HepG2 (cell line): Measurements from ENCODE around the gene MAPK6.

Experiments used
- ELF1 ChIP-seq: sonication (generic); formaldehyde crosslinking; IDR thresholded peaks from 2 replicates; pipeline ENCODE4 v1.4.0; 2020; ENCODE audit warnings: missing genetic modification reagents
- ESRRA ChIP-seq: sonication (generic); formaldehyde crosslinking; IDR thresholded peaks from 2 replicates; pipeline ENCODE4 v1.5.1; 2020; ENCODE audit warnings: mild to moderate bottlenecking, low read depth, missing genetic modification reagents
- SMYD3 ChIP-seq: sonication (generic); formaldehyde crosslinking; IDR thresholded peaks from 2 replicates; pipeline ENCODE4 v1.8.1; 2023; ENCODE audit warnings: mild to moderate bottlenecking, missing genetic modification reagents
- ZNF629 ChIP-seq: sonication (generic); formaldehyde crosslinking; conservative IDR thresholded peaks from 2 replicates; pipeline ENCODE4 v1.5.0; 2020; ENCODE audit warnings: missing genetic modification reagents
- TF ChIP-seq, protein P1 (sequence below): sonication (generic); formaldehyde crosslinking; IDR thresholded peaks from 2 replicates; pipeline ENCODE4 v1.8.1; 2022; ENCODE audit warnings: mild to moderate bottlenecking, missing genetic modification reagents
- TF ChIP-seq, protein P2 (sequence below): sonication (generic); formaldehyde crosslinking; IDR thresholded peaks from 2 replicates; pipeline ENCODE4 v1.5.0; 2020; ENCODE audit warnings: mild to moderate bottlenecking, missing genetic modification reagents, borderline replicate concordance

DNA sequence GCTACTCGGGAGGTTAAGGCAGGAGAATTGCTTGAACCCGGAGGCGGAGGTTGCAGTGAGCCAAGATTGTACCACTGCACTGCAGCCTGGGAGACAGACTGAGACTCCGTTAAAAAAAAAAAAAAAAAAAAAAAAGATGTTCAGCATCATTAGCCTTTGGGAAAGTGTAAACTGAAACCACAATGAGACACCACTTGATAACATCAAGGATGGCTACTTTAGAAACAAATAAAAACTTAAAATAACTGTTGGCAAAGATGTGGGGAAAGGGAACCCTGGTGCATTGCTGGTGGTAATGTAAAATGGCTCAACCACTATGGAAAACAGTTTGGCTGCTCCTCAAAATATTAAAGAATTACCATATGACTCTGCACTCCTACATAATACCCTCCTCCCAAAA lies 49.3 kb upstream of the MAPK6 start:
- TF ChIP-seq ESRRA (CRISPR knock-in tag), result no peak
- TF ChIP-seq, protein P1, sequence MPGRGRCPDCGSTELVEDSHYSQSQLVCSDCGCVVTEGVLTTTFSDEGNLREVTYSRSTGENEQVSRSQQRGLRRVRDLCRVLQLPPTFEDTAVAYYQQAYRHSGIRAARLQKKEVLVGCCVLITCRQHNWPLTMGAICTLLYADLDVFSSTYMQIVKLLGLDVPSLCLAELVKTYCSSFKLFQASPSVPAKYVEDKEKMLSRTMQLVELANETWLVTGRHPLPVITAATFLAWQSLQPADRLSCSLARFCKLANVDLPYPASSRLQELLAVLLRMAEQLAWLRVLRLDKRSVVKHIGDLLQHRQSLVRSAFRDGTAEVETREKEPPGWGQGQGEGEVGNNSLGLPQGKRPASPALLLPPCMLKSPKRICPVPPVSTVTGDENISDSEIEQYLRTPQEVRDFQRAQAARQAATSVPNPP (CRISPR knock-in tag), result no peak
- TF ChIP-seq SMYD3 (CRISPR knock-in tag), result no peak
- TF ChIP-seq, protein P2, sequence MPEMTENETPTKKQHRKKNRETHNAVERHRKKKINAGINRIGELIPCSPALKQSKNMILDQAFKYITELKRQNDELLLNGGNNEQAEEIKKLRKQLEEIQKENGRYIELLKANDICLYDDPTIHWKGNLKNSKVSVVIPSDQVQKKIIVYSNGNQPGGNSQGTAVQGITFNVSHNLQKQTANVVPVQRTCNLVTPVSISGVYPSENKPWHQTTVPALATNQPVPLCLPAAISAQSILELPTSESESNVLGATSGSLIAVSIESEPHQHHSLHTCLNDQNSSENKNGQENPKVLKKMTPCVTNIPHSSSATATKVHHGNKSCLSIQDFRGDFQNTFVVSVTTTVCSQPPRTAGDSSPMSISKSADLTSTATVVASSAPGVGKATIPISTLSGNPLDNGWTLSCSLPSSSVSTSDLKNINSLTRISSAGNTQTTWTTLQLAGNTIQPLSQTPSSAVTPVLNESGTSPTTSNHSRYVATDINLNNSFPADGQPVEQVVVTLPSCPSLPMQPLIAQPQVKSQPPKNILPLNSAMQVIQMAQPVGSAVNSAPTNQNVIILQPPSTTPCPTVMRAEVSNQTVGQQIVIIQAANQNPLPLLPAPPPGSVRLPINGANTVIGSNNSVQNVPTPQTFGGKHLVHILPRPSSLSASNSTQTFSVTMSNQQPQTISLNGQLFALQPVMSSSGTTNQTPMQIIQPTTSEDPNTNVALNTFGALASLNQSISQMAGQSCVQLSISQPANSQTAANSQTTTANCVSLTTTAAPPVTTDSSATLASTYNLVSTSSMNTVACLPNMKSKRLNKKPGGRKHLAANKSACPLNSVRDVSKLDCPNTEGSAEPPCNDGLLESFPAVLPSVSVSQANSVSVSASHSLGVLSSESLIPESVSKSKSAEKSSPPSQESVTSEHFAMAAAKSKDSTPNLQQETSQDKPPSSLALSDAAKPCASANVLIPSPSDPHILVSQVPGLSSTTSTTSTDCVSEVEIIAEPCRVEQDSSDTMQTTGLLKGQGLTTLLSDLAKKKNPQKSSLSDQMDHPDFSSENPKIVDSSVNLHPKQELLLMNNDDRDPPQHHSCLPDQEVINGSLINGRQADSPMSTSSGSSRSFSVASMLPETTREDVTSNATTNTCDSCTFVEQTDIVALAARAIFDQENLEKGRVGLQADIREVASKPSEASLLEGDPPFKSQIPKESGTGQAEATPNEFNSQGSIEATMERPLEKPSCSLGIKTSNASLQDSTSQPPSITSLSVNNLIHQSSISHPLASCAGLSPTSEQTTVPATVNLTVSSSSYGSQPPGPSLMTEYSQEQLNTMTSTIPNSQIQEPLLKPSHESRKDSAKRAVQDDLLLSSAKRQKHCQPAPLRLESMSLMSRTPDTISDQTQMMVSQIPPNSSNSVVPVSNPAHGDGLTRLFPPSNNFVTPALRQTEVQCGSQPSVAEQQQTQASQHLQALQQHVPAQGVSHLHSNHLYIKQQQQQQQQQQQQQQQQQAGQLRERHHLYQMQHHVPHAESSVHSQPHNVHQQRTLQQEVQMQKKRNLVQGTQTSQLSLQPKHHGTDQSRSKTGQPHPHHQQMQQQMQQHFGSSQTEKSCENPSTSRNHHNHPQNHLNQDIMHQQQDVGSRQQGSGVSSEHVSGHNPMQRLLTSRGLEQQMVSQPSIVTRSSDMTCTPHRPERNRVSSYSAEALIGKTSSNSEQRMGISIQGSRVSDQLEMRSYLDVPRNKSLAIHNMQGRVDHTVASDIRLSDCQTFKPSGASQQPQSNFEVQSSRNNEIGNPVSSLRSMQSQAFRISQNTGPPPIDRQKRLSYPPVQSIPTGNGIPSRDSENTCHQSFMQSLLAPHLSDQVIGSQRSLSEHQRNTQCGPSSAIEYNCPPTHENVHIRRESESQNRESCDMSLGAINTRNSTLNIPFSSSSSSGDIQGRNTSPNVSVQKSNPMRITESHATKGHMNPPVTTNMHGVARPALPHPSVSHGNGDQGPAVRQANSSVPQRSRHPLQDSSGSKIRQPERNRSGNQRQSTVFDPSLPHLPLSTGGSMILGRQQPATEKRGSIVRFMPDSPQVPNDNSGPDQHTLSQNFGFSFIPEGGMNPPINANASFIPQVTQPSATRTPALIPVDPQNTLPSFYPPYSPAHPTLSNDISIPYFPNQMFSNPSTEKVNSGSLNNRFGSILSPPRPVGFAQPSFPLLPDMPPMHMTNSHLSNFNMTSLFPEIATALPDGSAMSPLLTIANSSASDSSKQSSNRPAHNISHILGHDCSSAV, result no peak
- TF ChIP-seq ELF1 (CRISPR knock-in tag), result no peak
- TF ChIP-seq ZNF629 (CRISPR knock-in tag), result no peak
